T-cell (primary cell): ENCODE measurements around the gene DMTF1. TPM values are rescaled to one million over a fixed set of nuclear protein-coding genes. Genes with fewer than 3 reads are reported as not detected.
"Not testable (repeated sequence)": the region's sequence is repeated elsewhere in the genome, so short reads cannot be mapped to it uniquely, and the experiment has no call there.

ENCODE experiments used
- ATAC-seq, 4 experiments: fragments of 200-7000 bp in 3 of 4; fragments of 150-1000 bp in 1 of 4; cut with Tn5 transposase; replicated peaks in 1 of 4; 1 replicate in 3 of 4; 2 replicates in 1 of 4; pipeline ENCODE4 v1.10.0; 2021; ENCODE audit warnings: moderate library complexity in 3 of 4, mild to moderate bottlenecking in 2 of 4, moderate number of reproducible peaks in 1 of 4
- CTCF ChIA-PET, 2 donors: fragments of 300-600 bp; sonication (Branson Sonifier 250); formaldehyde crosslinking; loops; one replicate each; lab custom pipeline; 2022; ENCODE audit warnings: antibody characterized with exemption in 2 of 2; lab: Charles Lee
- POLR2A ChIA-PET, 2 donors: fragments of 300-600 bp; sonication (Branson Sonifier 250); formaldehyde crosslinking; loops; one replicate each; lab custom pipeline; 2022; ENCODE audit warnings: antibody characterized with exemption in 2 of 2; lab: Charles Lee
- DNase-seq, 35 experiments: peaks; one replicate each; pipeline versions ENCODE4 v3.0.0 to v3.0.0-alpha.2; 2013 to 2023
- H3K27ac ChIP-seq: one replicate; pipeline ENCODE4 v1.5.1; 2013; ENCODE audit warnings: low read length
- H3K27me3 ChIP-seq, 2 experiments: replicated peaks in 1 of 2; 1 replicate in 1 of 2; 2 replicates in 1 of 2; pipeline versions ENCODE4 v1.6.1 to v1.7.0; 2013; ENCODE audit warnings: low read length in 1 of 2, mixed read lengths in 1 of 2; ENCODE audit not compliant: control insufficient read depth in 2 of 2, insufficient read depth in 2 of 2; ENCODE audit errors: extremely low read depth in 1 of 2
- H3K36me3 ChIP-seq, 2 donors: 1 replicate in 1 of 2; 2 replicates in 1 of 2; pipeline versions ENCODE4 v1.6.1 to v1.7.0; 2013; ENCODE audit warnings: low read length in 1 of 2; ENCODE audit not compliant: control insufficient read depth in 2 of 2, insufficient read depth in 1 of 2; ENCODE audit errors: extremely low read depth in 1 of 2
- H3K4me1 ChIP-seq, 2 experiments: 1 replicate in 1 of 2; 2 replicates in 1 of 2; pipeline versions ENCODE4 v1.6.1 to v1.7.0; 2013; ENCODE audit warnings: low read length in 2 of 2, mixed read lengths in 1 of 2; ENCODE audit not compliant: insufficient read depth in 2 of 2, control insufficient read depth in 1 of 2; ENCODE audit errors: extremely low read depth in 1 of 2
- H3K4me3 ChIP-seq, 2 donors: 1 replicate in 1 of 2; 2 replicates in 1 of 2; pipeline versions ENCODE4 v1.5.1 to v1.7.0; 2013; ENCODE audit warnings: mild to moderate bottlenecking in 2 of 2, low read length in 1 of 2, moderate library complexity in 1 of 2; ENCODE audit not compliant: control insufficient read depth in 1 of 2; ENCODE audit errors: extremely low read depth in 1 of 2
- H3K9me3 ChIP-seq: 2 replicates; pipeline ENCODE4 v1.7.0; 2013
- H3K27ac Mint-ChIP-seq, 2 donors: one replicate each; pipeline ENCODE4 v1.8.0; 2020 to 2021; ENCODE audit warnings: mild to moderate bottlenecking in 2 of 2, mixed read lengths in 2 of 2
- H3K27me3 Mint-ChIP-seq, 2 donors: one replicate each; pipeline ENCODE4 v1.8.0; 2021 to 2022; ENCODE audit warnings: mixed read lengths in 2 of 2
- H3K36me3 Mint-ChIP-seq: one replicate; pipeline ENCODE4 v1.8.0; 2021; ENCODE audit warnings: mixed read lengths
- H3K4me1 Mint-ChIP-seq, 3 donors: one replicate each; pipeline ENCODE4 v1.8.0; 2020 to 2022; ENCODE audit warnings: mixed read lengths in 3 of 3, mild to moderate bottlenecking in 1 of 3
- H3K4me3 Mint-ChIP-seq, 3 donors: one replicate each; pipeline ENCODE4 v1.8.0; 2020 to 2022; ENCODE audit warnings: mild to moderate bottlenecking in 3 of 3, mixed read lengths in 3 of 3, moderate library complexity in 3 of 3
- H3K9me3 Mint-ChIP-seq, 3 donors: one replicate each; pipeline ENCODE4 v1.8.0; 2020 to 2022; ENCODE audit warnings: mixed read lengths in 3 of 3
- WGBS: methylation state at CpG from one replicate; pipeline ENCODE4 v1.1.5; 2013; ENCODE audit warnings: missing lambda C conversion rate; ENCODE audit not compliant: insufficient coverage; 5-methylcytosine and 5-hydroxymethylcytosine counted together
- total RNA-seq, 35 experiments: library from RNA in 6 of 35; stranded (reverse) in 6 of 35; fragments of 120-200 nt in 1 of 35; gene quantifications; one replicate each; pipeline versions ENCODE4 v1.2.1 to v1.2.4 and lab custom pipeline; 2013 to 2026

Gene DMTF1
- total RNA-seq, 5 donors from 2014 or later (not counting 1 experiment from before 2014, with no cell fraction given) = 128 to 176 (median 136) TPM

GRCh38 chr7:87111877-87112276 is 40.4 kb upstream of the DMTF1 start:
- H3K4me1 Mint-ChIP-seq = no peaks in the 10 kb centered on the region
- H3K4me3 Mint-ChIP-seq = no peak overlapping the region
- WGBS = no CpG with 5 or more reads among the region's 3 CpGs
- no peak overlapping the region for H3K27ac Mint-ChIP-seq
- Histone ChIP-seq H3K4me3 (no peak overlapping the region), H3K36me3 (no peaks in the 10 kb centered on the region), H3K4me1 (no peaks in the 10 kb centered on the region), H3K9me3 (no peaks in the 10 kb centered on the region), H3K27me3 (peaks cover 0 to 4% of the 10 kb centered on the region in 2 experiments), H3K27ac (no peak overlapping the region)
- no peaks in the 10 kb centered on the region for H3K36me3 Mint-ChIP-seq
- CTCF ChIA-PET = no interaction called here
- DNase-seq (no peak), ATAC-seq (no peak)
- H3K27me3 Mint-ChIP-seq = peaks cover 12 to 20% of the 10 kb centered on the region in 2 donors
- POLR2A ChIA-PET = no interaction called here
- H3K9me3 Mint-ChIP-seq = peaks cover 0 to 12% (median 1%) of the 10 kb centered on the region in 3 donors

DNA sequence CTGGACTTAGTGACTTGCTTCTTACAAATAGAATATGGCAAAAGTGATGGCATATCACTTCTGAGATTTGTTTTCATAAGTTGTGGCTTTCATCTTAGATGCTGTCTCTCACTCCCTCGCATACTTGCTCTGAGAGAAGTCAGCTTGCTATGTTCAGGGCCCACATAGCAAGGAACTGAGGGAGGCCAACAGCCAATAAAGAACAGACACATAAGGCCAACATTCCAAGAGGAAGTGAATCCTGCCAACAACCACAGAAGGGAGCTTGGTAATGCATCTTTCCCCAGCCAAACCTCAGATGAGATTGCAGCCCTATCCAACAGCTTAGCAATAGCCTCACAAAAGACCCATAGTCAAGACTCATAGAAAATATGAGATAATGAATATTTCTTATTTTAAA is 39.2 kb upstream of the DMTF1 start:
- no peaks in the 10 kb centered on the region for H3K4me1 Mint-ChIP-seq
- 86% methylated on average over 1 of the region's 1 CpG for WGBS
- no peak for DNase-seq

DNA sequence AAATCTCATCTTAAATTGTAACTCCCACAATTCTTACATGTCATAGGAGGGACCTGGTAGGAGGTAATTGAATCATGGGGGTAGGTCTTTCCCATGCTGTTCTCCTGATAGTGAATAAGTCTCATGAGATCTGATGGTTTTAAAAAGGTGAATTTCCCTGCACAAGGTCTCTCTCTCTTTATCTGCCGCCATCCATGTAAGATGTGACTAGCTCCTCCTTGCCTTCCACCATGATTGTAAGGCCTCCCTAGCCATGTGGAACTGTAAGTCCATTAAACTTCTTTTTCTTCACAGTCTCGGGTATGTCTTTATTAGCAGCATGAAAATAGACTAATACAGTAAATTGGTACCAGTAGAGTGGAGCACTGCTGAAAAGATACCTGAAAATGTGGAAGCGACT is 38.3 kb upstream of the DMTF1 start:
- ATAC-seq, DNase-seq, H3K27me3 ChIP-seq, CTCF ChIA-PET, H3K4me3 Mint-ChIP-seq, H3K4me3 ChIP-seq, H3K36me3 ChIP-seq, H3K4me1 Mint-ChIP-seq, H3K36me3 Mint-ChIP-seq, H3K4me1 ChIP-seq, H3K27ac ChIP-seq, POLR2A ChIA-PET, H3K27me3 Mint-ChIP-seq, H3K27ac Mint-ChIP-seq, H3K9me3 ChIP-seq: not testable (repeated sequence)
- H3K9me3 Mint-ChIP-seq = peaks cover 0 to 12% (median 1%) of the 10 kb centered on the region in 3 donors
- WGBS = 100% methylated on average over 1 of the region's 3 CpGs

More for the DNA sequence above, 39.2 kb upstream of the DMTF1 start:
- Mint-ChIP-seq H3K4me3 (no peak overlapping the region), H3K27me3 (peaks cover 3 to 9% of the 10 kb centered on the region in 2 donors), H3K36me3 (no peaks in the 10 kb centered on the region), H3K9me3 (peaks cover 0 to 12% (median 1%) of the 10 kb centered on the region in 3 donors), H3K27ac (no peak overlapping the region)
- Histone ChIP-seq H3K4me3 (no peak overlapping the region), H3K27ac (no peak overlapping the region), H3K36me3 (no peaks in the 10 kb centered on the region), H3K27me3 (peaks cover 0 to 1% of the 10 kb centered on the region in 2 experiments), H3K4me1 (no peaks in the 10 kb centered on the region), H3K9me3 (no peaks in the 10 kb centered on the region)
- CTCF ChIA-PET = no interaction called here
- POLR2A ChIA-PET = no interaction called here
- ATAC-seq = no peak

DNA sequence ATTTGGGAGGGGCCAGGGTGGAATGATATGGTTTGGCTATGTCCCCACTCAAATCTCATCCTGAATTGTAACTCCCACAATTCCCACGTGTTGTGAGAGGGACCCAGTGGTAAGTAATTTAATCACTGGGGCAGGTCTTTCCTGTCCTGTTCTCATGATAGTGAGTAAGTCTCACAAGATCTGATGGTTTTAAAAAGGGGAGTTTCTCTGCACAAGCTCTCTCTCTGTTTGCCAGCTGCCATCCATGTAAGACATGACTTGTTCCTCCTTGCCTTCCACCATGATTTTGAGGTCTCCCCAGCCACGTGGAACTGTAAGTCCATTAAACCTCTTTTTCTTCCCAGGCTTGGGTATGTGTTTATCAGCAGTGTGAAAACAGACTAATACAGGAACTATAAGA is 36.5 kb upstream of the DMTF1 start:
- H3K27me3 ChIP-seq, H3K27ac ChIP-seq, H3K4me1 Mint-ChIP-seq, POLR2A ChIA-PET, H3K27ac Mint-ChIP-seq, H3K4me3 Mint-ChIP-seq, ATAC-seq, H3K4me3 ChIP-seq, H3K36me3 ChIP-seq, H3K27me3 Mint-ChIP-seq, DNase-seq, H3K9me3 ChIP-seq, H3K36me3 Mint-ChIP-seq, H3K4me1 ChIP-seq: not testable (repeated sequence)
- CTCF ChIA-PET = interaction anchor here in 1 of 2 donors (0.8 kb wide), 1 partner anchor 13 kb away, joined by 4 read pairs; no protein-coding TSS in a partner anchor
- H3K9me3 Mint-ChIP-seq = peaks cover 0 to 12% (median 1%) of the 10 kb centered on the region in 3 donors
- no CpG with 5 or more reads among the region's 2 CpGs for WGBS

GRCh38 chr7:87116315-87116714 is 35.9 kb upstream of the DMTF1 start:
- no peak overlapping the region for H3K4me3 ChIP-seq
- no peaks in the 10 kb centered on the region for H3K4me1 ChIP-seq
- Mint-ChIP-seq H3K4me1 (no peaks in the 10 kb centered on the region), H3K27ac (no peak overlapping the region), H3K4me3 (no peak overlapping the region), H3K9me3 (peaks cover 0 to 12% (median 1%) of the 10 kb centered on the region in 3 donors), H3K36me3 (no peaks in the 10 kb centered on the region), H3K27me3 (no peaks in the 10 kb centered on the region)
- ATAC-seq = no peak
- POLR2A ChIA-PET = no interaction called here
- CTCF ChIA-PET = no interaction called here
- no CpG with 5 or more reads among the region's 1 CpG for WGBS
- H3K9me3 ChIP-seq = no peaks in the 10 kb centered on the region
- H3K36me3 ChIP-seq = no peaks in the 10 kb centered on the region
- DNase-seq = no peak
- H3K27me3 ChIP-seq = no peaks in the 10 kb centered on the region
- no peak overlapping the region for H3K27ac ChIP-seq

DNA sequence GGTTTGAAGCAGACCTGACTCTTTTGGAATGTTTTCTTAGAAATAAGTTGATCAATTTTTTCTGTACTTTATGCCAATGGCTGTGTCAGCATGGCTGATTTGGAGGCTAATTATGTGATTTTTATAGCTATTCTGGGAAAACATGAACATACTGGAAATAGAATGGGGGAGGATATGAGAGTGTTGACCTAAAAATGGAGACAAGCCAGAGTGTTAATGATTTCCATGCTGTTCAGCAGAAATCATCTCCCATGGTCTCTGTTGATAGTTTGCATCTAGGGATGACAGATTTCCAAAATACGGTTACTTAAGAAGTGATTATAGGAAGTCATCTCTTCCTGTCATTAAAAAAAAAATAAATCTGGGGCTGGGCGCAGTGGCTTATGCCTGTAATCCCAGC is 32.7 kb upstream of the DMTF1 start:
- no peaks in the 10 kb centered on the region for H3K9me3 Mint-ChIP-seq
- ATAC-seq = no peak
- DNase-seq = no peak
- Histone ChIP-seq H3K9me3 (no peaks in the 10 kb centered on the region), H3K4me1 (no peaks in the 10 kb centered on the region), H3K36me3 (no peaks in the 10 kb centered on the region), H3K27me3 (no peaks in the 10 kb centered on the region), H3K4me3 (no peak overlapping the region), H3K27ac (no peak overlapping the region)
- H3K4me1 Mint-ChIP-seq = no peaks in the 10 kb centered on the region
- no peak overlapping the region for H3K27ac Mint-ChIP-seq
- ChIA-PET CTCF (no interaction called here), POLR2A (no interaction called here)
- no peaks in the 10 kb centered on the region for H3K27me3 Mint-ChIP-seq
- WGBS = no CpG with 5 or more reads among the region's 2 CpGs
- no peak overlapping the region for H3K4me3 Mint-ChIP-seq
- H3K36me3 Mint-ChIP-seq = no peaks in the 10 kb centered on the region

DNA sequence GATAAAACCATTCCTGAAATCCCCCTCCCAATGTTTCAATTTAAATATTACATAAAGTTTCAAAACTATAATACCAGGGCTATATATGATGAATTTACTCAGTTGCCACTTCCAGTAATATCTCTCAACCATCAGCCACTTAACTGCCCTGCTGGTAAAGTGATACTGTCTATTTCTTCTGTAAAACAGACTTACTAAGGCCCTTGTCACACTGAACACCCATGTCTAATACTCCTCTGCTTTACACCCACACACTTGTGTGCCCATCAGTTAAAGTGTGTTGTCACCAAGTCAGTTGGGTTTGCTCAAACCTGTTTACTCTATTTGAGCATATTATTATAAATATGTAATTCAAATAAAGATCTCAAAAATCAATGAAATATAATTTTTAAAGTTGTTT is 29.1 kb upstream of the DMTF1 start:
- H3K27ac Mint-ChIP-seq = no peak overlapping the region
- H3K4me1 ChIP-seq = no peaks in the 10 kb centered on the region
- no peak overlapping the region for H3K4me3 Mint-ChIP-seq
- H3K27me3 Mint-ChIP-seq = peaks cover 0 to 6% of the 10 kb centered on the region in 2 donors
- CTCF ChIA-PET = no interaction called here
- POLR2A ChIA-PET = no interaction called here
- H3K27me3 ChIP-seq = no peaks in the 10 kb centered on the region
- H3K9me3 ChIP-seq = no peaks in the 10 kb centered on the region
- ATAC-seq = no peak
- H3K4me1 Mint-ChIP-seq = no peaks in the 10 kb centered on the region
- no peaks in the 10 kb centered on the region for H3K36me3 Mint-ChIP-seq
- no peak overlapping the region for H3K27ac ChIP-seq
- no peak for DNase-seq
- H3K4me3 ChIP-seq = no peak overlapping the region
- H3K9me3 Mint-ChIP-seq = no peaks in the 10 kb centered on the region
- no peaks in the 10 kb centered on the region for H3K36me3 ChIP-seq
